Tibial artery (tissue), 4 donors: ENCODE data around the gene NKPD1.

ENCODE experiments used
- DNase-seq, 2 donors: peaks; one replicate each; pipeline ENCODE4 v3.0.0-alpha.2; 2019
- H3K27ac ChIP-seq, 2 donors: fragments of 200-600 bp; sonication (generic) in 1 of 2; 1 replicate in 1 of 2; 2 replicates in 1 of 2; pipeline ENCODE4 v1.5.1; 2018 to 2019; ENCODE audit warnings: mild to moderate bottlenecking in 1 of 2
- H3K27me3 ChIP-seq, 2 donors: fragments of 200-600 bp; sonication (generic) in 1 of 2; one replicate each; pipeline versions ENCODE4 v1.5.1 to v1.6.0; 2016 to 2019
- H3K36me3 ChIP-seq, 3 donors: fragments of 200-600 bp; sonication (generic) in 2 of 3; one replicate each; pipeline ENCODE4 v1.5.1; 2016 to 2019; ENCODE audit warnings: mild to moderate bottlenecking in 2 of 3
- H3K4me1 ChIP-seq, 4 donors: fragments of 200-600 bp; sonication (generic) in 2 of 4; 1 replicate in 3 of 4; 2 replicates in 1 of 4; pipeline ENCODE4 v1.5.1; 2016 to 2019
- H3K4me3 ChIP-seq, 2 donors: fragments of 200-600 bp; sonication (generic) in 1 of 2; 1 replicate in 1 of 2; 2 replicates in 1 of 2; pipeline ENCODE4 v1.5.1; 2018 to 2019; ENCODE audit warnings: mild to moderate bottlenecking in 2 of 2
- H3K9me3 ChIP-seq, 3 donors: fragments of 200-600 bp; sonication (generic) in 1 of 3; one replicate each; pipeline ENCODE4 v1.5.1; 2016 to 2019
- intact Hi-C: fragments of 100-400 bp; cut with DNase I; formaldehyde crosslinking; loops from one replicate; pipeline ENCODE4 v1.15.0; 2023; ENCODE audit warnings: low total_unique reads
- TF ChIP-seq, protein P1 (sequence below), 2 experiments: fragments of 200-600 bp in 1 of 2; fragments of 450-650 bp in 1 of 2; IDR thresholded peaks; one replicate each; pipeline ENCODE4 v1.5.1; 2017 to 2019; ENCODE audit warnings: antibody characterized with exemption in 2 of 2, mild to moderate bottlenecking in 1 of 2, moderate library complexity in 1 of 2

NKPD1 gene

DNA sequence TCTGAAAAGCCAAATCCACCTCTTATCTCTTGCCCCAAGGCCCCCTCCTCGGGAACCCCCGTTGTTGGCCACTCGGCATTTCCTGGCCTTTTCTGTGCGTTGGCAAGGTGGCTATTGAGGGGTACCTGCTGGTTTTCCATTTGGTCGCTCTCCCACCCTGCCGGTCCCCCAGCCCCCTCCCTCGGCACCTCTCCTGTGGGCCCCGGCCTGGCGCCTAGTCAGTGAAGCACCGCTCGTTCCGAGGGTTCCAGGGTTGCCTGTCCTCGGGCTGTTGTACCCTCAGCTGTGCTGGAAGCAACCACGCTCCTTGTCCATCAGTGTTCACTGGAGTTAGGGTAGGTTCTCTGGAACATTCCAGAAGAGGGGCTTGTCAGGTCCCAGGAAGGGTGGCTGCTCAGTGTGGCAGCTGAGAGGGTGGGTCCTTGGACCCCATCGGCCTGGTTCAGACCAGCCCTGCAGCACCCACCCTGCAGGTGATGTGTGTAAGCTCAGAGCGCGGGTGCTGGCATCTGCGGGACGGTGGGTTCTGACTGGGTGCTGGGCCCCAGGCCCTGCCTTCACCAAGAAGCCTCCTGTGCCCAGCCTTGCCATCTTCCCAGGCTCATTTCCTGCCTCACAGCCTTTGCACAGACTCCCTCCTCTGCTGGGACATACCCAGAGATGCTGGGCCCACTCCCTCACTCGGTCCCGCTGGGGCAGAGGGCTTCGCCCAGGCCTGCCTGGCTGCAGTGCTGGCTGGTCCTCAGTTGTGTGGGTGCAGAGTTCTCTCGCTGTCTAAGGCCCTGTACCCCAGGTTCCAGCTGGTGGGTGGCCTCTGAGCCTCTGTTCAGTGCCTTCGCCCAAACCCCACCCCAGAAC, 21.3 kb downstream of the NKPD1 start:
- H3K4me3 ChIP-seq = no peak overlapping the region
- no peak overlapping the region for H3K27ac ChIP-seq
- no peaks in the 10 kb centered on the region for H3K4me1 ChIP-seq
- H3K9me3 ChIP-seq = no peaks in the 10 kb centered on the region
- H3K36me3 ChIP-seq = peaks cover 33 to 47% (median 35%) of the 10 kb centered on the region in 3 donors
- TF ChIP-seq, protein P1, sequence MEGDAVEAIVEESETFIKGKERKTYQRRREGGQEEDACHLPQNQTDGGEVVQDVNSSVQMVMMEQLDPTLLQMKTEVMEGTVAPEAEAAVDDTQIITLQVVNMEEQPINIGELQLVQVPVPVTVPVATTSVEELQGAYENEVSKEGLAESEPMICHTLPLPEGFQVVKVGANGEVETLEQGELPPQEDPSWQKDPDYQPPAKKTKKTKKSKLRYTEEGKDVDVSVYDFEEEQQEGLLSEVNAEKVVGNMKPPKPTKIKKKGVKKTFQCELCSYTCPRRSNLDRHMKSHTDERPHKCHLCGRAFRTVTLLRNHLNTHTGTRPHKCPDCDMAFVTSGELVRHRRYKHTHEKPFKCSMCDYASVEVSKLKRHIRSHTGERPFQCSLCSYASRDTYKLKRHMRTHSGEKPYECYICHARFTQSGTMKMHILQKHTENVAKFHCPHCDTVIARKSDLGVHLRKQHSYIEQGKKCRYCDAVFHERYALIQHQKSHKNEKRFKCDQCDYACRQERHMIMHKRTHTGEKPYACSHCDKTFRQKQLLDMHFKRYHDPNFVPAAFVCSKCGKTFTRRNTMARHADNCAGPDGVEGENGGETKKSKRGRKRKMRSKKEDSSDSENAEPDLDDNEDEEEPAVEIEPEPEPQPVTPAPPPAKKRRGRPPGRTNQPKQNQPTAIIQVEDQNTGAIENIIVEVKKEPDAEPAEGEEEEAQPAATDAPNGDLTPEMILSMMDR (IDR thresholded peaks at IDR 0.05) = no peak
- no peak for DNase-seq
- H3K27me3 ChIP-seq = no peaks in the 10 kb centered on the region
- intact Hi-C loops = no loop called here

DNA sequence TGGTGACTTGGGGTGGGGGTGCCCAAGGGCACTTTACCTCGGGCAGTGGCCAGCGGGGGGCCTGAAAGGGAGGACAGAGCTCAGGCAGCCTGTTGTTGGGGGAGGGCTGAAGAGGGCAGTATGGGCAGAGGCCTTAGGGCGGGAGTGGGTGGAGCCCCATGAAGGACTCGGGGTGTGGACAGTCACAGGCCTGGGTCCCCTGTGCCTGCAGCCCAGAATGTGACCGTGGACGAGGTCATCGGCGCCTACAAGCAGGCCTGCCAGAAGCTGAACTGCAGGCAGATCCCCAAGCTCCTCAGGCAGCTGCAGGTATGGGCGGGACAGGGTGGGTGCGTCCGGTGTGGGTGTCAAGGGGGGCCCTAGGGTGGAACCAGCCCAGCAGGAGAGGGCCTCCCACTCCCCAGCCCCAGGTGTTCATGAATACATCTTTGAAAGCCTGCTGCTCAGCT, 22.5 kb downstream of the NKPD1 start:
- no peak overlapping the region for H3K4me3 ChIP-seq
- H3K4me1 ChIP-seq = no peaks in the 10 kb centered on the region
- peaks cover 22 to 36% (median 23%) of the 10 kb centered on the region in 3 donors for H3K36me3 ChIP-seq
- no peak overlapping the region for H3K27ac ChIP-seq
- TF ChIP-seq, protein P1 (IDR thresholded peaks at IDR 0.05) = no peak
- intact Hi-C loops = no loop called here
- H3K9me3 ChIP-seq = no peaks in the 10 kb centered on the region
- DNase-seq = no peak
- H3K27me3 ChIP-seq = no peaks in the 10 kb centered on the region

DNA sequence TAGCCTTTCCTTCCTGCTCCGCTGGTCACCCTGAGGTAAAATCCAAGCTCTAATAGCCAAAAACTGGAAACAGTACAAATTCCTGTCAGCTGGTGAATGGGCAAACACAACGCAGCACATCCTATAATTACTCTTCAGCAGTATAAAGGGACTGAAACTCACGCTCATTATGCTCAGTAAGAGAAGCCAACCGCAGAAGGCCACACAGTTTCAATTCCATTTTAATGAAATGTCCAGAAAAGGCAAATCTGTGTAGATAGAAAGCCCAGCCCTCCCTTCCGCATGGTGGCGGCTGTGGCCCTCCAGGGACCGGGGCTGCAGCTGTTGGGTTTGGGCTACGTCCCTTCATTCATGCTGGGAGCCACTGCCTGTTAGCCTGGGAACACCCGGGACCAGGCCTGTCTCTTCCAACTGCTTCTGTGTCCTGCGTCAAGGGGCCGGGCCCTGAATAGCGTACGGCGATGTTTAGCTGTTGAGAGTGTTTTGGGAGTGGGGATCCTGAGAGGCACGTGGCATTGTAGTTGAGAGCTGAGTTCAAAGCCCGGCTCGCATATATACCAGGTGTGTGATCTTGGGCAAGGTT, 23.5 kb downstream of the NKPD1 start:
- H3K36me3 ChIP-seq = peaks cover 12 to 25% (median 19%) of the 10 kb centered on the region in 3 donors
- H3K4me3 ChIP-seq = no peak overlapping the region
- H3K27me3 ChIP-seq = no peaks in the 10 kb centered on the region
- no peak for DNase-seq
- TF ChIP-seq, protein P1 (IDR thresholded peaks at IDR 0.05) = no peak
- no peak overlapping the region for H3K27ac ChIP-seq
- no peaks in the 10 kb centered on the region for H3K9me3 ChIP-seq
- no peaks in the 10 kb centered on the region for H3K4me1 ChIP-seq
- intact Hi-C loops = no loop called here

DNA sequence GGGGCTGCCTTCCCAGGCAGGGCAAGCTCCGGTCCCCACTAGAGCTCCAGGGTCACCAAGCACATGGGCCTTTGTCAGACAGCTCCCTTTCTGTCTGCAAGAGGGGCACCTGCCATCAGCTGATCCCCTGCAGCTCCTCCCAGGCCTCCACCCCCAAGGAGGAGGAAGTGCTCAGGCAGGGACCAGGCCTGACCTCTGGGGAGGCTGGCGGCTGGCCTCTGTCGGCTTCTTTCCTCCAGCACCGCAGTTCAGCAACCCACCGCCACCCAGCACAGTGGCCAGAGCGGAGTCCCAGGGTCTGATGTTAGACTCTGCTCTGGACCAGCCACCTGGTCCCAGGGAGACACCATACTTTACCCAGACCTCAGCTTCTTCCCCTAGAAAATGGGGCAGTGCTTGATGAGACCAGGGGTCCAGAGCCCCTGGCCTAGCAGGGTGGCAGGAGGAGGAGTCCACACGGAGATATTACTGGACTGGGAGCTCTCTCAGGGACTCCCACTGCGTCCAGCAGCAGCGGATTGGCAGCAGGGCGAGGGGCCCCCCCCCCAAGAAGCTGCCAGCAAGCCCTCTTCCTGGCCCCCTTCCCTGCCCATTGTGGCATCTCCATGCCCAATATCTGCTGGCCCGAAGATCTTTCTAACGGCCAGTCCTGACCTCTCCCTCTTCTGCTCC, 24.1 kb downstream of the NKPD1 start:
- intact Hi-C loops = no loop called here

DNA sequence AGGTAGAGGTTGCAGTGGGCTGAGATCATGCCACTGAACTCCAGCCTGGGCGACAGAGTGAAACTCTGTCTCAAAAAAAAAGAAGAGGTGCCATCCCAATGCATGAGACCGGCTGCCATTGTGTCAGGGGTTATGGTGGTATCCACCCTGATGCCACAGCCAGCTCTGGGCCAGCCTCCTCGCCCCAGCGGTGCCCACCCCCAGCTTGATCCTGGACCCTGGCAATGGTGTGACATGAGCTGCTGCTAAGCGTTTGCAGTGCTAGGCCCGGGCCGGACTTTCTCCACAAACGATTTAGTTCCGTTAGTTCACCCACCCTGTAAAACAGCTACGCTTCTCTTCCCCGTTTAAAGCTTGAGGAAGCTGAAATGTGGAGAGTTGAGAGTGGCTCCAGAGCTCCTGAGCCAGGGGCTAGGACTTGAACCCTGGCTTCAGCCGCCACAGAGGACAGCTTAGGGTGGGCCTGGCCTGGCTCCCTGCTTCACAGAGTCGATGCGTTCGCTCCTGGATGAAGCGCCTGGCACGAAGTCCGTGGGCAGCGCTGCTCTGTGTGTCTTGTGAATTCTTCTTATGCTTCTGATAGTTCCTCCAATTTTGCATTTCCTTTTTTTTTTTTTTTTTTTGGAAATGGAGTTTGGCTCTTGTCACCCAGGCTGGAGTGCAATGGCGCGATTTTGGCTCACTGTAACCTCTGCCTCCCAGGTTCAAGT, 25.5 kb downstream of the NKPD1 start:
- TF ChIP-seq, protein P1 (IDR thresholded peaks at IDR 0.05) = no peak
- no peaks in the 10 kb centered on the region for H3K9me3 ChIP-seq
- H3K4me3 ChIP-seq = no peak overlapping the region
- H3K36me3 ChIP-seq = peaks cover 0 to 9% (median under 1%) of the 10 kb centered on the region in 3 donors
- intact Hi-C loops = no loop called here
- no peak overlapping the region for H3K27ac ChIP-seq
- H3K27me3 ChIP-seq = no peaks in the 10 kb centered on the region
- no peak for DNase-seq
- no peaks in the 10 kb centered on the region for H3K4me1 ChIP-seq

More for the DNA sequence above, 24.1 kb downstream of the NKPD1 start:
- Histone ChIP-seq H3K9me3 (no peaks in the 10 kb centered on the region), H3K4me3 (no peak overlapping the region), H3K4me1 (no peaks in the 10 kb centered on the region), H3K36me3 (peaks cover 6 to 22% (median 14%) of the 10 kb centered on the region in 3 donors), H3K27me3 (no peaks in the 10 kb centered on the region), H3K27ac (no peak overlapping the region)
- DNase-seq = no peak
- TF ChIP-seq, protein P1 (IDR thresholded peaks at IDR 0.05) = no peak
